ENCODE data around the gene TRMT10B. TPM values are rescaled to one million over a fixed set of nuclear protein-coding genes. Genes with fewer than 3 reads are reported as not detected.
A peak's percentile ranks its signal among the peaks of the same experiment; 100 is the strongest.
"Not testable (repeated sequence)": the region's sequence is repeated elsewhere in the genome, so short reads cannot be mapped to it uniquely, and the experiment has no call there.

TRMT10B gene
- total RNA-seq, 1 experiment from 2014 or later = 5.7 TPM

DNA sequence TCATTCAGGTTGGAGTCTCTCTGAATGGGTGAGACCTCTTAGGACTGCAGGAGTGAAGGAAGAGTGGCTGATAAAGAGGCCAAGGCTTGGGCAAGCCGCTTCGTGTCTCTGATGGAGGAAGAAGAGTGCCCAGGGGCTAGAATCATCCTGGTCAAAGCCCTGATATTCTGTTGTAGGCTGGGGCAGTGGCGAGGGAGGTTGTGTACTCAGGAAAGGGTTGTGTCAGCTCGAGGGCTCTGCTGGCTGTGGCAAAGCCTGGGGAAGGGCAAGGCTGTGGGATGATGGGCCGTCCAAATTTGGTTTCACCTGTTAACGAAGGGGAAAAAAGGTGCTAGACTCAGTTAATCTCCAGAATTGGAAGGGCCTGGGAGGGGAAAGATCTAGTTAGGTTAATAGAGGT lies 2.4 kb upstream of the TRMT10B start:
- H3K4me1 ChIP-seq (ENCODE audit: insufficient read depth, low read length) = no peaks in the 10 kb centered on the region
- H3K27ac Mint-ChIP-seq = peak overlapping the region in 2 of 3 experiments; percentile 19 to 34; a peak in 2 of 7 replicates
- no peak overlapping the region for H4K8ac ChIP-seq (replicated peaks; ENCODE audit: insufficient read length, low read depth, low read length)
- no peak overlapping the region for H3K18ac ChIP-seq (ENCODE audit: insufficient read length, low read depth, low read length)
- no peak overlapping the region for H3K56ac ChIP-seq (ENCODE audit: insufficient read length, low read depth, low read length)
- H3K36me3 Mint-ChIP-seq (ENCODE audit: insufficient read depth in 1 of 3, low read depth in 3 of 3) = peaks cover 0 to 7% (median 2%) of the 10 kb centered on the region in 3 experiments; a peak in 3 of 7 replicates
- H3K4ac ChIP-seq (ENCODE audit: low read depth, low read length) = no peak overlapping the region
- no peak overlapping the region for H3K14ac ChIP-seq (ENCODE audit: insufficient read depth, low read length)
- no peak overlapping the region for H2BK20ac ChIP-seq (ENCODE audit: low read depth, low read length, poor library complexity, severe bottlenecking)
- no peak overlapping the region for H4K91ac ChIP-seq (ENCODE audit: insufficient read length, low read depth, low read length)
- no peak overlapping the region for H4K5ac ChIP-seq (ENCODE audit: insufficient read length, low read depth, low read length)
- no peak overlapping the region for H3K23ac ChIP-seq (ENCODE audit: insufficient read length, low read depth, low read length)
- no peak overlapping the region for H2AFZ ChIP-seq (ENCODE audit: low read length)
- peaks cover 8% of the 10 kb centered on the region for H3K27me3 Mint-ChIP-seq (ENCODE audit: low read depth)
- H3K79me2 ChIP-seq (ENCODE audit: insufficient read depth, low read length) = no peaks in the 10 kb centered on the region; the same call in 1 of the 2 replicates
- no peak overlapping the region for H2BK12ac ChIP-seq (ENCODE audit: insufficient read length, low read depth, low read length)
- peaks cover 4% of the 10 kb centered on the region for H3K23me2 ChIP-seq (ENCODE audit: insufficient read length, low read depth, low read length, poor library complexity, severe bottlenecking)
- H3K9me3 Mint-ChIP-seq = peaks cover 0 to 5% of the 10 kb centered on the region in 2 experiments; a peak in 2 of 5 replicates
- no peak overlapping the region for H2AK5ac ChIP-seq (ENCODE audit: insufficient read length, low read length)
- H4K20me1 ChIP-seq (ENCODE audit: control insufficient read depth, insufficient read depth, insufficient read length) = no peaks in the 10 kb centered on the region
- no peaks in the 10 kb centered on the region for H3K79me1 ChIP-seq (ENCODE audit: insufficient read depth, low read depth, low read length, poor library complexity, severe bottlenecking)
- TF ChIP-seq, protein P1, sequence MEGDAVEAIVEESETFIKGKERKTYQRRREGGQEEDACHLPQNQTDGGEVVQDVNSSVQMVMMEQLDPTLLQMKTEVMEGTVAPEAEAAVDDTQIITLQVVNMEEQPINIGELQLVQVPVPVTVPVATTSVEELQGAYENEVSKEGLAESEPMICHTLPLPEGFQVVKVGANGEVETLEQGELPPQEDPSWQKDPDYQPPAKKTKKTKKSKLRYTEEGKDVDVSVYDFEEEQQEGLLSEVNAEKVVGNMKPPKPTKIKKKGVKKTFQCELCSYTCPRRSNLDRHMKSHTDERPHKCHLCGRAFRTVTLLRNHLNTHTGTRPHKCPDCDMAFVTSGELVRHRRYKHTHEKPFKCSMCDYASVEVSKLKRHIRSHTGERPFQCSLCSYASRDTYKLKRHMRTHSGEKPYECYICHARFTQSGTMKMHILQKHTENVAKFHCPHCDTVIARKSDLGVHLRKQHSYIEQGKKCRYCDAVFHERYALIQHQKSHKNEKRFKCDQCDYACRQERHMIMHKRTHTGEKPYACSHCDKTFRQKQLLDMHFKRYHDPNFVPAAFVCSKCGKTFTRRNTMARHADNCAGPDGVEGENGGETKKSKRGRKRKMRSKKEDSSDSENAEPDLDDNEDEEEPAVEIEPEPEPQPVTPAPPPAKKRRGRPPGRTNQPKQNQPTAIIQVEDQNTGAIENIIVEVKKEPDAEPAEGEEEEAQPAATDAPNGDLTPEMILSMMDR (conservative IDR thresholded peaks at IDR 0.05) = no peak
- H3K27ac ChIP-seq (ENCODE audit: insufficient read length, low read depth, low read length) = no peak overlapping the region
- no peak overlapping the region for H2BK5ac ChIP-seq (ENCODE audit: insufficient read length, low read length)
- H3K4me1 Mint-ChIP-seq = peaks cover 11 to 12% of the 10 kb centered on the region in 2 experiments
- no peak overlapping the region for H3K4me2 ChIP-seq (ENCODE audit: insufficient read depth, insufficient read length, low read length)
- H2BK15ac ChIP-seq (ENCODE audit: low read depth, low read length) = no peak overlapping the region
- no peaks in the 10 kb centered on the region for H3K27me3 ChIP-seq (ENCODE audit: insufficient read depth, low read length)
- H3K9me3 ChIP-seq (ENCODE audit: control insufficient read depth, low read depth, low read length) = no peaks in the 10 kb centered on the region
- DNase-seq = no peak
- WGBS (ENCODE audit: extremely low coverage, insufficient read length, low lambda C conversion rate) = no CpG with 5 or more reads among the region's 6 CpGs
- no peak overlapping the region for H3T11ph ChIP-seq (ENCODE audit: low read length)
- no peak overlapping the region for H2BK120ac ChIP-seq (ENCODE audit: low read depth, low read length, poor library complexity, severe bottlenecking)
- H3K4me3 Mint-ChIP-seq = no peak overlapping the region; a peak in 1 of 5 replicates
- H3K9ac ChIP-seq (ENCODE audit: extremely low read depth, insufficient read length, low read length) = no peak overlapping the region

DNA sequence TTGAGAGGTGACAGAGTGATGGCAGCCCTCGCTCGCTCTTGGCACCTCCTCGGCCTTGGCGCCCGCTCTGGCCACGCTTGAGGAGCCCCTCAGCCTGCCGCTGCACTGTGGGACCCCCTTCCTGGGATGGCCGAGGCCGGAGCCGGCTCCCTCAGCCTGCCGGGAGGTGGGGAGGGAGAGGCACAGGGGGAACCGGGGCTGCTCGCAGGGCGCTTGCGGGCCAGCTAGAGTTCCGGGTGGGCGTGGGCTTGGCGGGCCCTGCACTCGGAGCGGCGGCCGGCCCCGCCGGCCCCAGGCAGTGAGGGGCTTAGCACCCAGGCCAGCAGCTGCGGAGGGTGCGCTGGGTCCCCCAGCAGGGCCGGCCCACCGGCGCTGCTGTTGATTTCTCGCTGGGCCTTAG lies 1.9 kb upstream of the TRMT10B start:
- H3K4me1 Mint-ChIP-seq = peaks cover 11 to 12% of the 10 kb centered on the region in 2 experiments
- H3K9ac ChIP-seq (ENCODE audit: extremely low read depth, insufficient read length, low read length); H2BK5ac ChIP-seq (ENCODE audit: insufficient read length, low read length); H3K4me3 Mint-ChIP-seq; H3K9me3 ChIP-seq (ENCODE audit: control insufficient read depth, low read depth, low read length); H2AFZ ChIP-seq (ENCODE audit: low read length); H3K9me3 Mint-ChIP-seq; H4K91ac ChIP-seq (ENCODE audit: insufficient read length, low read depth, low read length); H3K27ac Mint-ChIP-seq; H3K18ac ChIP-seq (ENCODE audit: insufficient read length, low read depth, low read length); H3T11ph ChIP-seq (ENCODE audit: low read length); H4K8ac ChIP-seq (replicated peaks; ENCODE audit: insufficient read length, low read depth, low read length); H3K23ac ChIP-seq (ENCODE audit: insufficient read length, low read depth, low read length); H2BK12ac ChIP-seq (ENCODE audit: insufficient read length, low read depth, low read length); H2AK5ac ChIP-seq (ENCODE audit: insufficient read length, low read length); H3K4ac ChIP-seq (ENCODE audit: low read depth, low read length); H3K4me1 ChIP-seq (ENCODE audit: insufficient read depth, low read length); H3K36me3 Mint-ChIP-seq (ENCODE audit: insufficient read depth in 1 of 3, low read depth in 3 of 3); H3K23me2 ChIP-seq (ENCODE audit: insufficient read length, low read depth, low read length, poor library complexity, severe bottlenecking); H3K79me2 ChIP-seq (ENCODE audit: insufficient read depth, low read length); H2BK120ac ChIP-seq (ENCODE audit: low read depth, low read length, poor library complexity, severe bottlenecking); H3K14ac ChIP-seq (ENCODE audit: insufficient read depth, low read length); H3K27me3 Mint-ChIP-seq (ENCODE audit: low read depth); H3K56ac ChIP-seq (ENCODE audit: insufficient read length, low read depth, low read length); H4K20me1 ChIP-seq (ENCODE audit: control insufficient read depth, insufficient read depth, insufficient read length); H3K27me3 ChIP-seq (ENCODE audit: insufficient read depth, low read length); DNase-seq; H4K5ac ChIP-seq (ENCODE audit: insufficient read length, low read depth, low read length); H2BK20ac ChIP-seq (ENCODE audit: low read depth, low read length, poor library complexity, severe bottlenecking); H3K79me1 ChIP-seq (ENCODE audit: insufficient read depth, low read depth, low read length, poor library complexity, severe bottlenecking); H3K4me2 ChIP-seq (ENCODE audit: insufficient read depth, insufficient read length, low read length); H3K27ac ChIP-seq (ENCODE audit: insufficient read length, low read depth, low read length); H2BK15ac ChIP-seq (ENCODE audit: low read depth, low read length): not testable (repeated sequence)
- no CpG with 5 or more reads among the region's 30 CpGs for WGBS (ENCODE audit: extremely low coverage, insufficient read length, low lambda C conversion rate)
